ENCODE results near the gene SORCS1. TPM values are rescaled to one million over a fixed set of nuclear protein-coding genes. Genes with fewer than 3 reads are reported as not detected.

SORCS1 gene
- total RNA-seq, 4 donors from 2014 or later = 7.1 to 16.7 (median 10.7) TPM

DNA sequence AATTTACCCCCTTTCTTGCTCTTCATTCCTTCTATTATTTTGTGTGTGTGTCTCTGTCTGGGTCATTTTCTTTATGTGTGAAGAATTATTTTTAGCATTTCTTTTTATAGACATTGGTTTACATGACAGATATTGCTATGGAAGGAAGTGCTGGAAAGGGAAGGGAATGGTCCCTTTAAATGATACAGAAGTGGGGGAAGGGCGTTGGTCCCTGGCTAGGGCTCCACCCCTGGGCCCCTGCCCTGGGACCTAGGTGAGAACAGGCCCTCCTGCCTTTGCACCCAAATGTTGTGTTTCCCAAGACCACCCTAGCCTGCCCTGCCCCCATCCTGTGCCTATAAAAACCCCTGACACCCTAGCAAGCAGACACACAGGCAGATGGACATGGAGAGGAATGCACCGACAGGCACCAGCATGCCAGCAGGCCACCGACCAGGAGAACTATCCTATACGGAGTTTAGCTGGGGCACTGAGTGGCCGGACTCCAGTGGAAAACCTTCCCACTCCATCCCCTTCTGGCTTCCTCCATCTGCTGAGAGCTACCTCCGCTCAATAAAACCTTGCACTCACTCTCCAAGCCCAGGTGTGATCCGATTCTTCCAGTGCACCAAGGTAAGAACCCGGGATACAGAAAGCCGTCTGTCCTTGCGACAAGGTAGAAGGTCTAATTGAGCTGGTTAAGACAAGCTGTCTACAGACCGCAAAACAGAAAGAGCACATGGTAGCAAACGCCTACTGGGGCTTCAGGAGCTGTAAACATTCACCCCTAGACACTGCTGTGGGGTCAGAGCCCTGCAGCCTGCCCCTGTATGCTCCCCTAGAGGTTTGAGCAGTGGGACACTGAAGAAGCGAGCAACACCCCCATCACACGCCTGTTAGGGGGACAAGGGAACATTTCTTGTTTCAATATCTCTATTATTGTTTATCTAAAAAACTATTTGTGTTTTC lies 515.7 kb downstream of the SORCS1 start:
- intact Hi-C loops (cut with DNase I) = no loop called here
- DNase-seq (ENCODE audit: extremely low spot score) = peak; percentile 75
- H3K4me3 ChIP-seq = no peak overlapping the region
- H3K4me1 ChIP-seq = no peaks in the 10 kb centered on the region
- 83% methylated on average over 13 of the region's 14 CpGs for WGBS
- H3K9me3 ChIP-seq = no peaks in the 10 kb centered on the region
- H3K27ac ChIP-seq (replicated peaks in 1 of 4) = no peak overlapping the region
- H3K36me3 ChIP-seq = no peaks in the 10 kb centered on the region
- TF ChIP-seq, protein P1, sequence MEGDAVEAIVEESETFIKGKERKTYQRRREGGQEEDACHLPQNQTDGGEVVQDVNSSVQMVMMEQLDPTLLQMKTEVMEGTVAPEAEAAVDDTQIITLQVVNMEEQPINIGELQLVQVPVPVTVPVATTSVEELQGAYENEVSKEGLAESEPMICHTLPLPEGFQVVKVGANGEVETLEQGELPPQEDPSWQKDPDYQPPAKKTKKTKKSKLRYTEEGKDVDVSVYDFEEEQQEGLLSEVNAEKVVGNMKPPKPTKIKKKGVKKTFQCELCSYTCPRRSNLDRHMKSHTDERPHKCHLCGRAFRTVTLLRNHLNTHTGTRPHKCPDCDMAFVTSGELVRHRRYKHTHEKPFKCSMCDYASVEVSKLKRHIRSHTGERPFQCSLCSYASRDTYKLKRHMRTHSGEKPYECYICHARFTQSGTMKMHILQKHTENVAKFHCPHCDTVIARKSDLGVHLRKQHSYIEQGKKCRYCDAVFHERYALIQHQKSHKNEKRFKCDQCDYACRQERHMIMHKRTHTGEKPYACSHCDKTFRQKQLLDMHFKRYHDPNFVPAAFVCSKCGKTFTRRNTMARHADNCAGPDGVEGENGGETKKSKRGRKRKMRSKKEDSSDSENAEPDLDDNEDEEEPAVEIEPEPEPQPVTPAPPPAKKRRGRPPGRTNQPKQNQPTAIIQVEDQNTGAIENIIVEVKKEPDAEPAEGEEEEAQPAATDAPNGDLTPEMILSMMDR (IDR thresholded peaks at IDR 0.05) = no peak
- TF ChIP-seq POLR2A (IDR thresholded peaks at IDR 0.05; ENCODE audit: low read depth) (no peak), POLR2AphosphoS5 (IDR thresholded peaks at IDR 0.05) (no peak), EP300 (IDR thresholded peaks at IDR 0.05) (no peak)
- no peaks in the 10 kb centered on the region for H3K27me3 ChIP-seq

DNA sequence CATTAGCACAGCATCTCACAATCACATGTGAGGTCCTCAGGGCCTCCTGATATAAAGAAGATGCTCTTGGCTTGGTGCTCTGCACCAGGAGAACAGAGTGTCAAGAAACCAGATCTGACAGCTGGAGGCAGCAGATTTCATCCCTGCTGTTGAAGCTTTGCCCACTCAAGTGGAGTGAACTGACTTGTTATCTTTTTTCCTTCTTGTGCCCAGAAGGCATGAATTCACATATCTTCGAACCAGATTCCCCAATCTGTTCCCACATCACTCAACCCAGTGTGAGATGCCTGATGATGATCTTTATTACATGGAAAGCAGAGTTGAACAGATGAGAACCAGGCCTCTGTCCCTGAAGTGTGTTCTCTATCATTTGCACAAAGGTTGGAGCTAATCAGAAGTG lies 521.0 kb downstream of the SORCS1 start:
- Histone ChIP-seq H3K9me3 (no peaks in the 10 kb centered on the region), H3K4me3 (no peak overlapping the region), H3K4me1 (no peaks in the 10 kb centered on the region), H3K36me3 (no peaks in the 10 kb centered on the region), H3K27me3 (no peaks in the 10 kb centered on the region), H3K27ac (replicated peaks in 1 of 4) (no peak overlapping the region)
- DNase-seq (ENCODE audit: extremely low spot score) = no peak
- 88% methylated on average over 1 of the region's 1 CpG for WGBS
- intact Hi-C loops (cut with DNase I) = no loop called here
- TF ChIP-seq EP300 (IDR thresholded peaks at IDR 0.05) (no peak), POLR2A (IDR thresholded peaks at IDR 0.05; ENCODE audit: low read depth) (no peak), POLR2AphosphoS5 (IDR thresholded peaks at IDR 0.05) (no peak)
- TF ChIP-seq, protein P1 (IDR thresholded peaks at IDR 0.05) = no peak

DNA sequence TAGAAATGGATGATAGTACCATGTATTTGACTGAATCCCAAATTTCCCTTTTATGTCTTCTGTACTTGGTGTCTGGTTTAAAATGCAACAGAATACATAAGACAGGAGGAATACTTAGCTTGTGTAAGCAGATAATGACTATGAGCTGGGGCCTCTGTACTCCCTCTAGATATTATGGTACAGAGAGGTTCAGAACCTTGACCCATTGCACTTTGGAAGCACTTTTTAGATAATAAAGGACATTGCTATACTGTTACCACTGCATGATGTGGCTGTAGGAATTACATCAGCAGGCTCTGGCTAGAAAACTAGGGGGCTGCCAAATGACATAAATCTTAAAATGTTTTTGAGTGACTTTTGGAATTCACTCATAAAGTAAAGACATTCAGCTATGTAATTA lies 526.6 kb downstream of the SORCS1 start:
- no peaks in the 10 kb centered on the region for H3K4me1 ChIP-seq
- H3K9me3 ChIP-seq = no peaks in the 10 kb centered on the region
- intact Hi-C loops (cut with DNase I) = no loop called here
- no peaks in the 10 kb centered on the region for H3K27me3 ChIP-seq
- TF ChIP-seq POLR2AphosphoS5 (IDR thresholded peaks at IDR 0.05) (no peak), EP300 (IDR thresholded peaks at IDR 0.05) (no peak), POLR2A (IDR thresholded peaks at IDR 0.05; ENCODE audit: low read depth) (no peak)
- TF ChIP-seq, protein P1 (IDR thresholded peaks at IDR 0.05) = no peak
- no peak overlapping the region for H3K4me3 ChIP-seq
- no peak for DNase-seq (ENCODE audit: extremely low spot score)
- no peak overlapping the region for H3K27ac ChIP-seq (replicated peaks in 1 of 4)
- no peaks in the 10 kb centered on the region for H3K36me3 ChIP-seq

DNA sequence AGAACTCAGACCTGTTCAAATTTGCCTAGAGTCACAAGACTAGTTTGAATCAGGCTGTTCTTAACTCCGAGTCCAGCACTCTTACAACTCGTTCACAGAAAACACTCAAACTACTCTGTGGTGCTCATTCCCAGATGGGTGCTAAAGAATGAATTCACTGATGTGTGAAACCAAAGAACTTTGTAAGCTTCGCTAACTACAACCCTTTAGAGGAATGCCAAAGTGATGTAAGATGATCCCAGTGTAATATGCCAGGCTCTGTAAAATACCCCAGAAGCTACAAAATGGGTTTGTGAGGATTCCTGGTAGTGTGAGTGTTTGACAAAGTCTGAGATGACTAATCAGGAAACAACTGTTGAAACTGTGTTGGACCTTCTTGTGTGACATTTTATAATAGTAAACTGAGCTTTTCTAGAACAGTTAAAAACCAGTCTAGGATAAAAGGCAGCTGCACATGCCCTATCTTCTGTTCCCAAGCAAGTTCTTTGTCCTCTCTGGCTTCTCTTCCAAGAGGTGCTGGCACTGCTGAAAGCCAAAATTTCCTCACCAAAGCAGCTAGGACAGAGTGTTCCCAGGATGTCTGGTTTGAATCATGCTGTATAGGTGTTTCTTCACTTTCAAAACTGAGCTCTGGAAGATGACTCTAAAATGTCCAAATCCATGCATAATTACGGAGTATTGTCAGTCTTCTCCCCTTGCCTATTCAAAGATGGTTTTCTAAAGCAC lies 527.6 kb downstream of the SORCS1 start:
- Histone ChIP-seq H3K4me3 (no peak overlapping the region), H3K36me3 (no peaks in the 10 kb centered on the region), H3K9me3 (no peaks in the 10 kb centered on the region), H3K27me3 (no peaks in the 10 kb centered on the region), H3K27ac (replicated peaks in 1 of 4) (no peak overlapping the region), H3K4me1 (no peaks in the 10 kb centered on the region)
- intact Hi-C loops (cut with DNase I) = no loop called here
- WGBS = 81% methylated on average over 4 of the region's 4 CpGs
- DNase-seq (ENCODE audit: extremely low spot score) = no peak
- no peak for TF ChIP-seq EP300 (IDR thresholded peaks at IDR 0.05)
- TF ChIP-seq POLR2AphosphoS5 (IDR thresholded peaks at IDR 0.05) = no peak
- no peak for TF ChIP-seq POLR2A (IDR thresholded peaks at IDR 0.05; ENCODE audit: low read depth)
- TF ChIP-seq, protein P1 (IDR thresholded peaks at IDR 0.05) = no peak

Measured in esophagus muscularis mucosa (tissue), 4 donors.